H9 (cell line): ENCODE results near the gene TCF25. TPM values are rescaled to one million over a fixed set of nuclear protein-coding genes. Genes with fewer than 3 reads are reported as not detected.

Experiments
- DNase-seq: peaks from one replicate; pipeline ENCODE4 v3.0.0-alpha.2; 2017
- H2AFZ ChIP-seq: one replicate; pipeline ENCODE4 v1.6.1; 2013; ENCODE audit warnings: mild to moderate bottlenecking, low read length, control low read depth, moderate library complexity
- H2AK5ac ChIP-seq: 2 replicates; pipeline ENCODE4 v1.6.1; 2013; ENCODE audit warnings: low read length, control low read depth, mixed read lengths; ENCODE audit not compliant: insufficient read length
- H2BK120ac ChIP-seq: one replicate; pipeline ENCODE4 v1.6.1; 2013; ENCODE audit warnings: low read depth, mild to moderate bottlenecking, low read length, control low read depth, inconsistent platforms; ENCODE audit not compliant: poor library complexity, severe bottlenecking
- H2BK12ac ChIP-seq: 2 replicates; pipeline ENCODE4 v1.6.1; 2013; ENCODE audit warnings: low read length, control low read depth, mixed read lengths, low read depth; ENCODE audit not compliant: insufficient read length
- H2BK15ac ChIP-seq: 2 replicates; pipeline ENCODE4 v1.6.1; 2013; ENCODE audit warnings: low read depth, low read length, control low read depth
- H2BK20ac ChIP-seq: one replicate; pipeline ENCODE4 v1.6.1; 2013; ENCODE audit warnings: low read depth, mild to moderate bottlenecking, low read length, control low read depth, inconsistent platforms; ENCODE audit not compliant: poor library complexity, severe bottlenecking
- H2BK5ac ChIP-seq: 2 replicates; pipeline ENCODE4 v1.6.1; 2013; ENCODE audit warnings: low read length, control low read depth, mixed read lengths; ENCODE audit not compliant: insufficient read length
- H3K14ac ChIP-seq: 2 replicates; pipeline ENCODE4 v1.6.1; 2013; ENCODE audit warnings: low read length, control low read depth; ENCODE audit not compliant: insufficient read depth
- H3K18ac ChIP-seq: 2 replicates; pipeline ENCODE4 v1.6.1; 2013; ENCODE audit warnings: low read depth, mild to moderate bottlenecking, mixed read lengths, low read length, control low read depth; ENCODE audit not compliant: insufficient read length
- H3K23ac ChIP-seq: 2 replicates; pipeline ENCODE4 v1.6.1; 2013; ENCODE audit warnings: low read length, control low read depth, mixed read lengths, low read depth; ENCODE audit not compliant: insufficient read length
- H3K23me2 ChIP-seq: 2 replicates; pipeline ENCODE4 v1.6.1; 2013; ENCODE audit warnings: low read depth, mild to moderate bottlenecking, mixed read lengths, low read length, control low read depth; ENCODE audit not compliant: insufficient read length, poor library complexity, severe bottlenecking
- H3K27ac ChIP-seq: 2 replicates; pipeline ENCODE4 v1.5.1; 2013; ENCODE audit warnings: low read length, control low read depth, mixed read lengths, low read depth; ENCODE audit not compliant: insufficient read length
- H3K27me3 ChIP-seq: 2 replicates; pipeline ENCODE4 v1.6.1; 2013; ENCODE audit warnings: low read length, control low read depth, inconsistent platforms; ENCODE audit not compliant: insufficient read depth
- H3K4ac ChIP-seq: 2 replicates; pipeline ENCODE4 v1.6.1; 2013; ENCODE audit warnings: low read depth, mild to moderate bottlenecking, control low read depth, inconsistent platforms, low read length, moderate library complexity
- H3K4me1 ChIP-seq: 2 replicates; pipeline ENCODE4 v1.6.1; 2013; ENCODE audit warnings: low read length, control low read depth, inconsistent platforms; ENCODE audit not compliant: insufficient read depth
- H3K4me2 ChIP-seq: 2 replicates; pipeline ENCODE4 v1.6.1; 2013; ENCODE audit warnings: low read length, control low read depth, mixed read lengths; ENCODE audit not compliant: insufficient read length, insufficient read depth
- H3K56ac ChIP-seq: 2 replicates; pipeline ENCODE4 v1.6.1; 2013; ENCODE audit warnings: low read depth, mild to moderate bottlenecking, mixed read lengths, low read length, control low read depth; ENCODE audit not compliant: insufficient read length
- H3K79me1 ChIP-seq: 2 replicates; pipeline ENCODE4 v1.6.1; 2013; ENCODE audit warnings: low read depth, mild to moderate bottlenecking, moderate library complexity, low read length, control low read depth, inconsistent platforms; ENCODE audit not compliant: insufficient read depth, poor library complexity, severe bottlenecking
- H3K79me2 ChIP-seq: 2 replicates; pipeline ENCODE4 v1.6.1; 2013; ENCODE audit warnings: low read length, control low read depth, inconsistent platforms; ENCODE audit not compliant: insufficient read depth
- H3K9ac ChIP-seq: 2 replicates; pipeline ENCODE4 v1.6.1; 2013; ENCODE audit warnings: low read length, control low read depth, mixed read lengths; ENCODE audit not compliant: insufficient read length; ENCODE audit errors: extremely low read depth
- H3K9me3 ChIP-seq: one replicate; pipeline ENCODE4 v1.6.1; 2013; ENCODE audit warnings: low read depth, low read length, inconsistent platforms; ENCODE audit not compliant: control insufficient read depth
- H3T11ph ChIP-seq: one replicate; pipeline ENCODE4 v1.6.1; 2013; ENCODE audit warnings: mild to moderate bottlenecking, low read length, control low read depth, inconsistent platforms
- H4K20me1 ChIP-seq: one replicate; pipeline ENCODE4 v1.6.1; 2013; ENCODE audit not compliant: control insufficient read depth, insufficient read length, insufficient read depth
- H4K5ac ChIP-seq: 2 replicates; pipeline ENCODE4 v1.6.1; 2013; ENCODE audit warnings: low read depth, mild to moderate bottlenecking, mixed read lengths, low read length, control low read depth; ENCODE audit not compliant: insufficient read length
- H4K8ac ChIP-seq: replicated peaks from 2 replicates; pipeline ENCODE4 v1.6.1; 2013; ENCODE audit warnings: low read length, control low read depth, mixed read lengths, low read depth; ENCODE audit not compliant: insufficient read length
- H4K91ac ChIP-seq: 2 replicates; pipeline ENCODE4 v1.6.1; 2013; ENCODE audit warnings: low read depth, mild to moderate bottlenecking, moderate library complexity, mixed read lengths, low read length, control low read depth; ENCODE audit not compliant: insufficient read length
- H3K27ac Mint-ChIP-seq, 3 experiments: 2 replicates in 2 of 3; 3 replicates in 1 of 3; pipeline ENCODE4 v1.8.0; 2020 to 2021; ENCODE audit warnings: mixed read lengths in 3 of 3, mild to moderate bottlenecking in 1 of 3, moderate library complexity in 1 of 3
- H3K27me3 Mint-ChIP-seq: 2 replicates; pipeline ENCODE4 v1.8.0; 2021; ENCODE audit warnings: low read depth, mild to moderate bottlenecking, moderate library complexity, mixed read lengths
- H3K36me3 Mint-ChIP-seq, 3 experiments: 2 replicates in 2 of 3; 3 replicates in 1 of 3; pipeline ENCODE4 v1.8.0; 2020 to 2021; ENCODE audit warnings: low read depth in 3 of 3, mixed read lengths in 3 of 3; ENCODE audit not compliant: insufficient read depth in 1 of 3
- H3K4me1 Mint-ChIP-seq, 2 experiments: 2 replicates each; pipeline ENCODE4 v1.8.0; 2020; ENCODE audit warnings: mixed read lengths in 2 of 2
- H3K4me3 Mint-ChIP-seq, 2 experiments: 2 replicates in 1 of 2; 3 replicates in 1 of 2; pipeline ENCODE4 v1.8.0; 2020 to 2021; ENCODE audit warnings: mild to moderate bottlenecking in 2 of 2, mixed read lengths in 2 of 2, moderate library complexity in 1 of 2
- H3K9me3 Mint-ChIP-seq, 2 experiments: 2 replicates in 1 of 2; 3 replicates in 1 of 2; pipeline ENCODE4 v1.8.0; 2020; ENCODE audit warnings: mild to moderate bottlenecking in 2 of 2, mixed read lengths in 2 of 2, moderate library complexity in 1 of 2
- CTCF ChIP-seq: fragments of 200-600 bp; sonication (generic); conservative IDR thresholded peaks from 3 replicates; pipeline ENCODE4 v1.8.0; 2021; ENCODE audit warnings: antibody characterized with exemption, mild to moderate bottlenecking
- WGBS: extraction: QIAGEN DNeasy Blood & Tissue Kit; methylation state at CpG from one replicate; pipeline ENCODE4 v1.1.7; 2013; ENCODE audit warnings: missing lambda C conversion rate, low lambda C conversion rate, mixed read lengths; ENCODE audit not compliant: insufficient read length; ENCODE audit errors: extremely low coverage; 5-methylcytosine and 5-hydroxymethylcytosine counted together
- total RNA-seq: library from RNA; stranded (reverse); gene quantifications from 2 replicates; pipeline ENCODE4 v1.2.1, GENCODE V29; 2021

Gene TCF25
- total RNA-seq, 1 experiment from 2014 or later = 109 TPM

GRCh38 chr16:89864527-89864820 is 8.9 kb upstream of the TCF25 start:
- Histone ChIP-seq H4K8ac (no peak overlapping the region), H2AFZ (no peak overlapping the region), H3K23me2 (no peaks in the 10 kb centered on the region), H3K56ac (no peak overlapping the region), H3K9me3 (peaks cover 5% of the 10 kb centered on the region), H3K79me2 (no peaks in the 10 kb centered on the region), H4K20me1 (no peaks in the 10 kb centered on the region), H2BK5ac (no peak overlapping the region), H3K79me1 (no peaks in the 10 kb centered on the region), H3T11ph (no peak overlapping the region), H3K4ac (no peak overlapping the region), H3K27ac (no peak overlapping the region), H2BK12ac (no peak overlapping the region), H2AK5ac (no peak overlapping the region), H4K5ac (no peak overlapping the region), H4K91ac (no peak overlapping the region), H2BK20ac (no peak overlapping the region), H2BK15ac (no peak overlapping the region), H3K27me3 (no peaks in the 10 kb centered on the region), H3K9ac (no peak overlapping the region), H2BK120ac (no peak overlapping the region), H3K14ac (no peak overlapping the region), H3K23ac (no peak overlapping the region), H3K4me1 (no peaks in the 10 kb centered on the region), H3K4me2 (no peak overlapping the region), H3K18ac (no peak overlapping the region)
- H3K36me3 Mint-ChIP-seq = peaks cover 14 to 21% (median 17%) of the 10 kb centered on the region in 3 experiments
- WGBS = no CpG with 5 or more reads among the region's 5 CpGs
- H3K27me3 Mint-ChIP-seq = no peaks in the 10 kb centered on the region
- H3K27ac Mint-ChIP-seq = no peak overlapping the region
- H3K4me1 Mint-ChIP-seq = peaks cover 0 to 3% of the 10 kb centered on the region in 2 experiments; a peak in 2 of 4 replicates
- DNase-seq = no peak
- TF ChIP-seq CTCF = no peak
- H3K4me3 Mint-ChIP-seq = no peak overlapping the region
- peaks cover 8% of the 10 kb centered on the region in 2 experiments; a peak in 4 of 5 replicates for H3K9me3 Mint-ChIP-seq
